ENCODE measurements around the gene CD93. TPM values are rescaled to one million over a fixed set of nuclear protein-coding genes. Genes with fewer than 3 reads are reported as not detected.

CD93 gene
- total and polyA plus RNA-seq, 11 donors, result 9.2 to 110 (median 45.7) TPM

- no peak for TF ChIP-seq POLR2A (IDR thresholded peaks at IDR 0.05)
- TF ChIP-seq CTCF (IDR thresholded peaks at IDR 0.05), result no peak
- H3K4me3 ChIP-seq, result no peak overlapping the region
- WGBS, 4 donors, result 92 to 98% (median 96%) methylated on average over 12 to 14 of the region's 14 CpGs
- no peaks in the 10 kb centered on the region for H3K9me3 ChIP-seq
- H3K27ac ChIP-seq, result peak overlapping the region in 2 of 12 donors; percentile 40 to 89
- intact Hi-C loops (cut with DNase I), result no loop called here
- ATAC-seq (no peak), DNase-seq (no peak)
- H3K27me3 ChIP-seq, result no peaks in the 10 kb centered on the region
- peaks cover 3 to 81% (median 31%) of the 10 kb centered on the region in 12 donors for H3K4me1 ChIP-seq
- H3K36me3 ChIP-seq, result no peaks in the 10 kb centered on the region
These were observed 41.6 kb upstream of the CD93 start for GRCh38 chr20:23127506-23128279.

GRCh38 chr20:23126281-23127061, 40.3 kb upstream of the CD93 start:
- Histone ChIP-seq H3K27me3 (no peaks in the 10 kb centered on the region), H3K4me1 (peaks cover 0 to 71% (median 20%) of the 10 kb centered on the region in 12 donors), H3K27ac (peak overlapping the region in 4 of 12 donors; percentile 28 to 89 (median 49)), H3K4me3 (no peak overlapping the region), H3K36me3 (no peaks in the 10 kb centered on the region), H3K9me3 (no peaks in the 10 kb centered on the region)
- TF ChIP-seq CTCF (IDR thresholded peaks at IDR 0.05) (no peak), POLR2A (IDR thresholded peaks at IDR 0.05) (no peak)
- peak in 3 of 4 donors; percentile 13 to 40 (median 17) for ATAC-seq
- 84 to 89% (median 86%) methylated on average over 12 of the region's 12 CpGs for WGBS, 4 donors
- peak in 1 of 5 donors; percentile 29 for DNase-seq
- intact Hi-C loops (cut with DNase I), result no loop called here

GRCh38 chr20:23125625-23126191, 39.6 kb upstream of the CD93 start:
- WGBS, 4 donors, result 87 to 96% (median 88%) methylated on average over 5 of the region's 5 CpGs
- intact Hi-C loops (cut with DNase I), result no loop called here

More at GRCh38 chr20:23125625-23126191, 39.6 kb upstream of the CD93 start:
- TF ChIP-seq POLR2A (IDR thresholded peaks at IDR 0.05), result no peak
- no peak for TF ChIP-seq CTCF (IDR thresholded peaks at IDR 0.05)
- Histone ChIP-seq H3K9me3 (no peaks in the 10 kb centered on the region), H3K36me3 (no peaks in the 10 kb centered on the region), H3K27me3 (no peaks in the 10 kb centered on the region), H3K4me3 (no peak overlapping the region), H3K27ac (peak overlapping the region in 6 of 12 donors; percentile 23 to 89 (median 40)), H3K4me1 (peaks cover 3 to 68% (median 21%) of the 10 kb centered on the region in 12 donors)
- ATAC-seq, result peak; percentile 38 to 76 (median 74)
- DNase-seq, result peak in 4 of 5 donors; percentile 36 to 66 (median 52)

Measured in heart left ventricle (tissue), 16 donors.